Measurements from ENCODE around the gene FLCN.

The FLCN gene

GRCh38 chr17:17206913-17207335, 30.0 kb downstream of the FLCN start:
- TF ChIP-seq, protein P1, sequence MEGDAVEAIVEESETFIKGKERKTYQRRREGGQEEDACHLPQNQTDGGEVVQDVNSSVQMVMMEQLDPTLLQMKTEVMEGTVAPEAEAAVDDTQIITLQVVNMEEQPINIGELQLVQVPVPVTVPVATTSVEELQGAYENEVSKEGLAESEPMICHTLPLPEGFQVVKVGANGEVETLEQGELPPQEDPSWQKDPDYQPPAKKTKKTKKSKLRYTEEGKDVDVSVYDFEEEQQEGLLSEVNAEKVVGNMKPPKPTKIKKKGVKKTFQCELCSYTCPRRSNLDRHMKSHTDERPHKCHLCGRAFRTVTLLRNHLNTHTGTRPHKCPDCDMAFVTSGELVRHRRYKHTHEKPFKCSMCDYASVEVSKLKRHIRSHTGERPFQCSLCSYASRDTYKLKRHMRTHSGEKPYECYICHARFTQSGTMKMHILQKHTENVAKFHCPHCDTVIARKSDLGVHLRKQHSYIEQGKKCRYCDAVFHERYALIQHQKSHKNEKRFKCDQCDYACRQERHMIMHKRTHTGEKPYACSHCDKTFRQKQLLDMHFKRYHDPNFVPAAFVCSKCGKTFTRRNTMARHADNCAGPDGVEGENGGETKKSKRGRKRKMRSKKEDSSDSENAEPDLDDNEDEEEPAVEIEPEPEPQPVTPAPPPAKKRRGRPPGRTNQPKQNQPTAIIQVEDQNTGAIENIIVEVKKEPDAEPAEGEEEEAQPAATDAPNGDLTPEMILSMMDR (IDR thresholded peaks at IDR 0.05; ENCODE audit: low read depth, low read length), result no peak
- no peak for DNase-seq (ENCODE audit: extremely low read depth, low read depth)

DNA sequence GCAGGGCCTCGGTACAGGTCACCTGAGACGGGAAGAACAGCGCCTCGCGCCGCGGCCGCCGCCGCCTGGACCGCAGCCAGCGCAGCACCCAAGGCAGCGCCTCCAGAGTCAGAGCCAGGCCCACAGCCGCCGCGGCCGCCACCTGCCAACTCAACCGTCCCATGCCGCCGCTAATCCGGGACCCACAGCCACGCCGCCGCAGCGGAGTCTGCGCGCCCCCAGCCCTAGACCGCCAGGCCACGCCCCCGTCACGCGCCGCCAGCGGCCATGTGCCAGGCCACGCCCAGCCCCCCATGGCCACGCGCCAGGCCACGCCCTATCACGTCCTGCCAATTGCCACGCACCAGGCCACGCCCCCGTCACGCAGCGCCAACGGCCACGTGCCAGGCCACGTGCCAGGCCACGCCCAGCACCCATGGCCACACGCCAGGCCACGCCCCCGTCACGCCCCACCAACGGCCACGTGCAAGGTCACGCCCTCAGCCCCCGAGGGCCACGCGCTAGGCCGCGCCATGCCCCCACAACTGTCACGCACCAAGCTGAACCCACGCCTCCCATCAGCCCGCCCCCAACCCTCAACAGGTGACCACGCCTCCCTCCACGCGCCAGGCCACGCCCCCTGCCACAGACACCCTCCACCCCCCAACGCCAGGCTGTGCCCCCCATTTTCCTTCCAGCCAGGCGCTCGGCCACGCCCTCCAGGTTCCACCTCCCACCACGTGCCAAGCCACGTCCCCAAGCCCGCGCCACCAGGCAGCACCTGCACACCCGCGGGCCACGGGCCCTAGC, 30.6 kb downstream of the FLCN start, which contains the start of gene PLD6:
Gene PLD6, minus strand, starts transcription at position 210 of the 789 bp plus-strand sequence. Its CDS starts 47 bp downstream, at position 163.
- TF ChIP-seq, protein P1 (IDR thresholded peaks at IDR 0.05; ENCODE audit: low read depth, low read length), result no peak
- peak; percentile 42 for DNase-seq (ENCODE audit: extremely low read depth, low read depth)

DNA sequence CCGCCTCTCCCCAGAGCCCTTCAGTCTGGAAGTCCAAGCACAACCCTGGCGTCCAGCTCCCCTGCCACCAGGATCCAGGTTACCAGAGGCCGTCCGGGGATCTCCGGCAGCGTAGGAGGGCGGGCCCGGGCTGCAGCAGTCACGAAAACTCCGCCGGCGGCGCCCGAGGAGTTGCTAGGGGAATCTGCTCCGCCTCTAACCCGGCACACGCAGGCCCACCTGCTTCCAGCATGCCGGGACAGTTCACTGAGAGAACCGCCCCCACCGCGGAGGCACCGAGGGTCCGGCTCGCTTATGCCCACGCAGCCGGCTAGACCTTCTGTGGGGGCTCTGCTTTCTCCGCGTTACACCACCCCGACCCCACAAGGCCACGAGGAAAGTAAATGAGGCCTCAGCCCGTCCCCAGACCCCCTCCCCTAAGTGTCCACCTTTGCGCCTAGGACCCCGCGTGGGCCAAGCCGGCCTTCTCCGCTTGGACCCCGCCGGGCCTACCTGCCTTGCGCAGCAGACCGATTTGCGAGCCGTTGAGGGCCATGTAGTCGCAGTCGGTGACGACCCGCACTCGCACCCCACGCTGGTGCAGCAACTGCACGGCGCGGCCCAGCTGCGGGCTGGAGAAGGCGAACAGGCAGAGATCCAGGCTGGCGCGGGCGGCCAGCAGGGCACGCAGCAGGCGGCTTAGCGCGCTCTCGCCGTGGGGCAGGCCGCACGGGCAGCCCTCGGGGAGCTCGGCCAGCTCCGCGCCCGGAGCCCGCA, 31.4 kb downstream of the FLCN start:
- TF ChIP-seq, protein P1 (IDR thresholded peaks at IDR 0.05; ENCODE audit: low read depth, low read length), result no peak
- DNase-seq (ENCODE audit: extremely low read depth, low read depth), result no peak

DNA sequence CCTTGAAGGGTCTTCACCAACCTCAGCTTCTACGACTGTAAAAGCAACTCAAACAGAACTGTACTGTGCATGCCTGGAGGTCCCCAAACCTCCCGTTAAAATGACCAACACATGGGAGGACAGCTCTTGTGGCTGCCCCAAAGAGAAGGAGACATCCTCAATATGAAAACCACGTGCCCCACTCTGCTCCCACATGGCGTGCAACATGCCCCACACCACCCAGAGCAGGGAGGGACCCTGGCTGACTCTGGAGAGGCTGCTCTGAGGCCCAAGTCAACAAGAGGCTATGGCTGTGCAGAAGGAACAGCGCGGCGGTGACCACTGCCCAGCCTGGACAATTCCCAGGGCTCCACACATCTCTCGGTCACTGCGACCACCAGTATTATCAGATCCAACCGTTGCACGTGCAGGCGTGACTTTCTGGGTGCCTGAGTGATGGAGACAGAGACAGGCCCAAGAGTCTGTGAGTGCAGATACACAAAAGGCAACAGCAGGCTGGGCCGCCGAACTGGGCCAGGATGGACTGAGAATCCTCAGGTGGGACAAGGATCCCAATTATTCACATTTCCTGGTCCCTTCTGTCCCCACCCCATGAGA, 32.2 kb downstream of the FLCN start:
- DNase-seq (ENCODE audit: extremely low read depth, low read depth), result no peak
- TF ChIP-seq, protein P1 (IDR thresholded peaks at IDR 0.05; ENCODE audit: low read depth, low read length), result no peak

GRCh38 chr17:17204041-17204591, 32.9 kb downstream of the FLCN start:
- TF ChIP-seq, protein P1 (IDR thresholded peaks at IDR 0.05; ENCODE audit: low read depth, low read length), result no peak
- DNase-seq (ENCODE audit: extremely low read depth, low read depth), result no peak

DNA sequence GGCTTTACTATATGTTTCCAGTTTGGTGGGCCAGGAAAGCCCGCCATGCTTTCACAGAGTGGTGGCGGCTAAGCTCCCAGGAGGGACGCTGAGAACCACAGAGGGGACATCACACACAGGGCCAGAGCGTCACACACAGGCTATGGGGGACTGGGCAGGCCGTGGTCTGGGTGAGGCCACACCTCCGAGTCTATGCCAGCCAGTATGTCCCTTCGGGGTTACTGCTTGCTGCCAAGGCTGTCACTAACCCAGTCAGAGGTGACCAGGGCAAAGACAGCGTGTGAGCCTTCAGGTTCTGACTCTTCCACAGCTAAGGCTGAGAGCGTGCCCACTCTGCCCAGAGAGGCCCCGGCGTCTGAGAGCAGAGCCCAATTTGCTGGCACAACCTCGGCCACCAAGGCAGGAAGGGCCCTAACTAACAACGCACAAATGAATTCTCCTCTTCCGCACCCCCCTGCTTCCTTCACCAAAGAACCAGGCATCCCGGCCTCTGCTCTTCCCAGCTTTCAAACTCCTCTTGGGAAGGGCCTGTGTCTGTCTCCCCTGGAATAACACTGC, 33.7 kb downstream of the FLCN start:
- DNase-seq (ENCODE audit: extremely low read depth, low read depth), result no peak
- TF ChIP-seq, protein P1 (IDR thresholded peaks at IDR 0.05; ENCODE audit: low read depth, low read length), result no peak
